Thymus (tissue), 11 donors: ENCODE measurements around the gene CERS4. TPM values are rescaled to one million over a fixed set of nuclear protein-coding genes. Genes with fewer than 3 reads are reported as not detected.

Experiments used
- DNase-seq, 9 donors: peaks; one replicate each; pipeline ENCODE4 v3.0.0-alpha.2; 2013; ENCODE audit warnings: low spot score in 9 of 9, low read depth in 6 of 9, missing footprints in 1 of 9
- H3K27ac ChIP-seq, 2 donors: one replicate each; pipeline ENCODE4 v1.5.1; 2013; ENCODE audit warnings: control low read depth in 1 of 2, low read depth in 1 of 2, low read length in 1 of 2, mild to moderate bottlenecking in 1 of 2, moderate library complexity in 1 of 2
- H3K27me3 ChIP-seq, 2 donors: one replicate each; pipeline ENCODE4 v1.5.1; 2013; ENCODE audit warnings: low read length in 1 of 2; ENCODE audit not compliant: control insufficient read depth in 2 of 2, insufficient read depth in 1 of 2
- H3K36me3 ChIP-seq, 2 donors: one replicate each; pipeline ENCODE4 v1.5.1; 2013; ENCODE audit warnings: low read length in 1 of 2, mild to moderate bottlenecking in 1 of 2, moderate library complexity in 1 of 2; ENCODE audit not compliant: control insufficient read depth in 2 of 2, insufficient read depth in 2 of 2
- H3K4me1 ChIP-seq, 2 donors: one replicate each; pipeline ENCODE4 v1.5.1; 2013; ENCODE audit warnings: low read length in 2 of 2; ENCODE audit not compliant: control insufficient read depth in 2 of 2, insufficient read depth in 2 of 2
- H3K4me3 ChIP-seq, 2 donors: one replicate each; pipeline ENCODE4 v1.5.1; 2013; ENCODE audit warnings: low read length in 2 of 2, control low read depth in 1 of 2, mild to moderate bottlenecking in 1 of 2
- H3K9me3 ChIP-seq, 2 donors: one replicate each; pipeline ENCODE4 v1.5.1; 2013; ENCODE audit warnings: low read length in 1 of 2, mild to moderate bottlenecking in 1 of 2; ENCODE audit not compliant: control insufficient read depth in 2 of 2, insufficient read depth in 1 of 2
- WGBS: extraction: QIAGEN DNeasy Blood & Tissue Kit; methylation state at CpG from one replicate; pipeline ENCODE4 v1.1.7; 2013; 5-methylcytosine and 5-hydroxymethylcytosine counted together
- polyA plus RNA-seq: library from polyadenylated mRNA; stranded (reverse); fragments of 200-250 nt; gene quantifications from one replicate; pipeline ENCODE4 v1.2.3, GENCODE V29; 2013
- total RNA-seq: library from RNA; stranded (reverse); fragments of 120-200 nt; gene quantifications from one replicate; pipeline ENCODE4 v1.2.4, GENCODE V29; 2013
- donor health status: healthy.

The CERS4 gene
- total and polyA plus RNA-seq, 2 donors = 21.7 to 28.5 TPM

GRCh38 chr19:8238251-8238650, 29.1 kb downstream of the CERS4 start:
- no peaks in the 10 kb centered on the region for H3K27me3 ChIP-seq
- 97% methylated on average over 1 of the region's 1 CpG for WGBS
- no peak overlapping the region for H3K27ac ChIP-seq

GRCh38 chr19:8239528-8240273, 30.5 kb downstream of the CERS4 start:
- H3K4me1 ChIP-seq = peaks cover 0 to 15% of the 10 kb centered on the region in 2 donors
- H3K36me3 ChIP-seq = peaks cover 2 to 4% of the 10 kb centered on the region in 2 donors
- WGBS = 98% methylated on average over 3 of the region's 3 CpGs
- no peak overlapping the region for H3K4me3 ChIP-seq
- peak overlapping the region in 1 of 2 donors; percentile 15 for H3K27ac ChIP-seq
- peaks cover 4 to 16% of the 10 kb centered on the region in 2 donors for H3K9me3 ChIP-seq
- no peak for DNase-seq
- H3K27me3 ChIP-seq = no peaks in the 10 kb centered on the region

More at GRCh38 chr19:8238251-8238650, 29.1 kb downstream of the CERS4 start:
- Histone ChIP-seq H3K4me1 (peaks cover 0 to 15% of the 10 kb centered on the region in 2 donors), H3K4me3 (no peak overlapping the region), H3K36me3 (peaks cover 2% of the 10 kb centered on the region in 2 donors), H3K9me3 (peaks cover 2 to 14% of the 10 kb centered on the region in 2 donors)
- DNase-seq = no peak

DNA sequence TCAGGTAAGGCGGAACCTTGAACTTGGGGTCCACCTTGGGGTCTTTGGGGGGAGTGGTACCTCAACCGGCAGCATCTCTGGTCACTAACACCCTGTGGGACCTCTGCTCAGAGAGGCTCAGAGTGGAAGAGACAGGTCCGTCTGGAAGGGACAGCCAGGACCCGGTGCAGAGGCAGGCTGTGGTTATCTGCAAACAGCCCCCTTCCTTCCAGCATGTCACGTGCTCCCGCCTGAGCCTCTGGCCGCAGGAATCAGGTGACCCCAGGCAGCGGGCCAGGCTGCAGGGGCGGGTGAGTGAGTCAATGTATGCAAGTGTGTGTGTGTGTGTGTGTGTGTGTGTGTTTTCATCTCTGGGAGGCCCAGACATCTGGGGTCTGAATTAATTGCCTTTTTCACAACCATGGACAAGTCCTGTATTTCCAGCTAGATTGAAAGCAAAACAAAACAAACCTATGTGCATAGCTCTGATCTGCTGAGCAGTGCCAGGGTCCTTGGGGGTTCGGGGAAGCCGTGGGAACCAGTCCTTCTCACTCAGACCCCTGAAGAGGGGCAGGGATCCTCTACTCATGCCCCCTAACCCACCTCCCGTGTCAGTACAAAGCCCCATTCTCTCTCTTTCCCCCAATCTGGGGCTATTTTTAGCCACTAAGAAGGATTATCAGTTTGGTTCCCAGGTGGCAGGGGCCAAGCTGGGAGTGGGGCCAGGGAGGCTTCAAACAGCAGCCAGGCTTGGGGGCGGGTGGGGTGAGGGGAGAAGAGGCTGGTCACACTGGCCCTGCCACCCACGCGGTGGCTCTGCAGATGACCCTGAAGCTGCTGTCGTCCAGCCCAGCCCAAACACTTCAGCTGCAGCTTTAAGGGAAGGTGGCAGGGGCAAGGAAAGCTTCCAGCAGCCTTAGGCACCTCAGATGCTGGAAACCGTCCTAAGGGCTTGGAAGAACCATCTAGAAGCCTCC, 31.4 kb downstream of the CERS4 start:
- DNase-seq = peak in 3 of 9 donors; percentile 15 to 38 (median 24)
- H3K27ac ChIP-seq = peak overlapping the region; percentile 11 to 15
- no peak overlapping the region for H3K4me3 ChIP-seq
- peaks cover 4 to 16% of the 10 kb centered on the region in 2 donors for H3K9me3 ChIP-seq
- no peaks in the 10 kb centered on the region for H3K27me3 ChIP-seq
- peaks cover 0 to 15% of the 10 kb centered on the region in 2 donors for H3K4me1 ChIP-seq
- peaks cover 1 to 4% of the 10 kb centered on the region in 2 donors for H3K36me3 ChIP-seq
- 34% methylated on average over 17 of the region's 17 CpGs for WGBS

GRCh38 chr19:8241646-8242045, 32.5 kb downstream of the CERS4 start:
- Histone ChIP-seq H3K27ac (no peak overlapping the region), H3K4me1 (peaks cover 0 to 15% of the 10 kb centered on the region in 2 donors), H3K36me3 (peaks cover 0 to 4% of the 10 kb centered on the region in 2 donors), H3K9me3 (peaks cover 4 to 16% of the 10 kb centered on the region in 2 donors), H3K4me3 (no peak overlapping the region), H3K27me3 (no peaks in the 10 kb centered on the region)
- no peak for DNase-seq
- 95% methylated on average over 4 of the region's 4 CpGs for WGBS

GRCh38 chr19:8242211-8242821, 33.1 kb downstream of the CERS4 start:
- Histone ChIP-seq H3K4me1 (peaks cover 0 to 15% of the 10 kb centered on the region in 2 donors), H3K4me3 (no peak overlapping the region), H3K27ac (no peak overlapping the region), H3K27me3 (no peaks in the 10 kb centered on the region), H3K9me3 (peaks cover 4 to 19% of the 10 kb centered on the region in 2 donors), H3K36me3 (peaks cover 0 to 4% of the 10 kb centered on the region in 2 donors)
- 76% methylated on average over 4 of the region's 4 CpGs for WGBS
- DNase-seq = no peak

- peaks cover 0 to 4% of the 10 kb centered on the region in 2 donors for H3K36me3 ChIP-seq
- H3K27me3 ChIP-seq = no peaks in the 10 kb centered on the region
- no peak for DNase-seq
- WGBS = 96% methylated on average over 3 of the region's 3 CpGs
- peaks cover 4 to 19% of the 10 kb centered on the region in 2 donors for H3K9me3 ChIP-seq
- no peak overlapping the region for H3K4me3 ChIP-seq
- H3K4me1 ChIP-seq = peaks cover 0 to 15% of the 10 kb centered on the region in 2 donors
- H3K27ac ChIP-seq = no peak overlapping the region
These were observed 34.0 kb downstream of the CERS4 start for GRCh38 chr19:8243146-8243545.

DNA sequence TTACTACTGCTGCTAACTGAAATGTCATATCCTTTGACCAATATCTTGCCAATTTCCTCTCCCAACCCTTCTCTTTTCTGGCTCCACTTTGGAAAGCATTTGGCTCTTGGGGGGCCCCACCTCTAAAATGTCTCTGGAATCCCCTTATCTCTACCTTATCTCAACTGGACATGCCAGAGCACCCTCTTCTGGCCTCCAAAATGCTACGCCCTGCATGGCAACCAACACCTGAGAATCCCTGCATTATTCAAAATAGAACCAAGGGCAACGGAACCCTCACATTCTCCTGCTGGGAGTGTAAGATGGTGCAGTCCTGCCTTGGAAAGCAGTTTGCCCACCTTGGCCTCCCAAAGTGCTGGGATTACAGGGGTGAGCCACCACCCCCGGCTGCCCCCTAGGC, 35.3 kb downstream of the CERS4 start:
- H3K4me1 ChIP-seq = peaks cover 0 to 15% of the 10 kb centered on the region in 2 donors
- H3K36me3 ChIP-seq = peaks cover 0 to 4% of the 10 kb centered on the region in 2 donors
- peaks cover 4 to 16% of the 10 kb centered on the region in 2 donors for H3K9me3 ChIP-seq
- no peak overlapping the region for H3K4me3 ChIP-seq
- no peak for DNase-seq
- 99% methylated on average over 3 of the region's 3 CpGs for WGBS
- H3K27me3 ChIP-seq = no peaks in the 10 kb centered on the region
- H3K27ac ChIP-seq = no peak overlapping the region

GRCh38 chr19:8245869-8246835, 37.0 kb downstream of the CERS4 start:
- no peaks in the 10 kb centered on the region for H3K27me3 ChIP-seq
- WGBS = 96% methylated on average over 11 of the region's 11 CpGs
- peaks cover 4 to 15% of the 10 kb centered on the region in 2 donors for H3K9me3 ChIP-seq
- no peak overlapping the region for H3K27ac ChIP-seq
- peaks cover 0 to 2% of the 10 kb centered on the region in 2 donors for H3K4me1 ChIP-seq
- DNase-seq = no peak
- H3K36me3 ChIP-seq = peaks cover 0 to 7% of the 10 kb centered on the region in 2 donors
- no peak overlapping the region for H3K4me3 ChIP-seq
